Thyroid gland (tissue), 4 donors: Measurements from ENCODE around the gene ADORA2A. TPM values are rescaled to one million over a fixed set of nuclear protein-coding genes. Genes with fewer than 3 reads are reported as not detected.

Experiments used
- DNase-seq, 2 donors: peaks; one replicate each; pipeline ENCODE4 v3.0.0-alpha.2; 2019
- H3K27ac ChIP-seq, 3 donors: fragments of 200-600 bp; sonication (generic); 1 replicate in 2 of 3; 2 replicates in 1 of 3; pipeline ENCODE4 v1.5.1; 2016 to 2019; ENCODE audit warnings: mild to moderate bottlenecking in 1 of 3, moderate library complexity in 1 of 3
- H3K27me3 ChIP-seq: fragments of 200-600 bp; sonication (generic); one replicate; pipeline ENCODE4 v1.5.1; 2019
- H3K36me3 ChIP-seq, 2 donors: fragments of 200-600 bp; sonication (generic); one replicate each; pipeline ENCODE4 v1.5.1; 2016 to 2019
- H3K4me1 ChIP-seq, 2 donors: fragments of 200-600 bp; sonication (generic); one replicate each; pipeline ENCODE4 v1.5.1; 2017 to 2019
- H3K4me3 ChIP-seq, 3 donors: fragments of 200-600 bp; sonication (generic); replicated peaks in 1 of 3; 1 replicate in 2 of 3; 2 replicates in 1 of 3; pipeline ENCODE4 v1.5.1; 2016; ENCODE audit warnings: mild to moderate bottlenecking in 1 of 3
- H3K9me3 ChIP-seq: fragments of 200-600 bp; sonication (generic); one replicate; pipeline ENCODE4 v1.5.1; 2017
- POLR2A ChIP-seq, 2 donors: fragments of 450-650 bp; IDR thresholded peaks; one replicate each; pipeline ENCODE4 v1.6.1; 2017; ENCODE audit warnings: antibody characterized with exemption in 2 of 2, mild to moderate bottlenecking in 2 of 2, moderate library complexity in 1 of 2
- WGBS, 2 donors: methylation state at CpG; one replicate each; pipeline ENCODE4 v1.1.5; 2017; 5-methylcytosine and 5-hydroxymethylcytosine counted together
- intact Hi-C: fragments of 100-400 bp; cut with DNase I; formaldehyde crosslinking; loops from one replicate; pipeline ENCODE4 v1.15.1; 2023
- total RNA-seq, 4 donors: library from RNA; depleted of rRNA; stranded (reverse); fragments of >200 nt; gene quantifications; one replicate each; pipeline ENCODE4 v1.2.3, GENCODE V29; 2016
- TF ChIP-seq, protein P1 (sequence below), 6 experiments: fragments of 200-600 bp in 3 of 6; fragments of 450-650 bp in 3 of 6; sonication (generic) in 3 of 6; IDR thresholded peaks; one replicate each; pipeline ENCODE4 v1.5.1; 2016 to 2019; ENCODE audit warnings: antibody characterized with exemption in 6 of 6, mild to moderate bottlenecking in 2 of 6, inconsistent platforms in 1 of 6, moderate library complexity in 1 of 6

The ADORA2A gene
- total RNA-seq, 4 donors from 2014 or later = 1.4 to 3.0 (median 2.5) TPM

DNA sequence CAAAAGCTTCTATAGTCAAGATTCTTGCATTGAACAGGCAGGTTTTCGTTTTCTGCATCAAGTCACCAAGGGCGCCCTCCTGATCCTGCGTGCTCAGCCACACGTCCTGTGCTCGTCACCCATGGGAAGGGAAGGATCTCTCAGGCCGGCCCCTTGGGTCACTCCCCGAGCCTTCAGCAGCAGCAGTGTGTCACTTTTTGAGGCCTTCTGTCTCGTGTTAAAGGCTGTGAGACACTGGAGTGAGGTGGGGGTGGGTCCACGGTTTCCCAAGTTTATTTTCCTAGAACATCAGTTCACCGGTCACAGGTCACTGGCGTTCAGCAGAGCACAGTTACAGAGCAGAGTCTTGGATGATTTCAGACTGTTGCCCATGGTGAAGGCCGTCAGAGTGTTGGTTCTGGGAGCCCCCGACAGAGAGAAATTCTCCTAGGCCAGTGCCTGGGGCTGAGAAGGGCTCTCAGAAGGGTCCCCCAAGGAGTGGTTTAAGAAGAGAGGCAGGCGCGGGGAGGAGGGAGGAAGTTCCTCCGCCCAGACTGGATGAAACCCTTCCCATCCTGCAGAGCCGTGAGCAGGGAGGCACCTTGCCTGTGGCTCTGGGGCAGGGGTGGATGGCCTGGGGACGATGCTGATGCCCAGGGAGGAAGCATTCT, 13.5 kb upstream of the ADORA2A start:
- DNase-seq = no peak
- intact Hi-C loops = no loop called here
- no peaks in the 10 kb centered on the region for H3K9me3 ChIP-seq
- H3K27me3 ChIP-seq = no peaks in the 10 kb centered on the region
- peaks cover 24 to 32% of the 10 kb centered on the region in 2 donors for H3K36me3 ChIP-seq
- no peak overlapping the region for H3K27ac ChIP-seq
- TF ChIP-seq, protein P1, sequence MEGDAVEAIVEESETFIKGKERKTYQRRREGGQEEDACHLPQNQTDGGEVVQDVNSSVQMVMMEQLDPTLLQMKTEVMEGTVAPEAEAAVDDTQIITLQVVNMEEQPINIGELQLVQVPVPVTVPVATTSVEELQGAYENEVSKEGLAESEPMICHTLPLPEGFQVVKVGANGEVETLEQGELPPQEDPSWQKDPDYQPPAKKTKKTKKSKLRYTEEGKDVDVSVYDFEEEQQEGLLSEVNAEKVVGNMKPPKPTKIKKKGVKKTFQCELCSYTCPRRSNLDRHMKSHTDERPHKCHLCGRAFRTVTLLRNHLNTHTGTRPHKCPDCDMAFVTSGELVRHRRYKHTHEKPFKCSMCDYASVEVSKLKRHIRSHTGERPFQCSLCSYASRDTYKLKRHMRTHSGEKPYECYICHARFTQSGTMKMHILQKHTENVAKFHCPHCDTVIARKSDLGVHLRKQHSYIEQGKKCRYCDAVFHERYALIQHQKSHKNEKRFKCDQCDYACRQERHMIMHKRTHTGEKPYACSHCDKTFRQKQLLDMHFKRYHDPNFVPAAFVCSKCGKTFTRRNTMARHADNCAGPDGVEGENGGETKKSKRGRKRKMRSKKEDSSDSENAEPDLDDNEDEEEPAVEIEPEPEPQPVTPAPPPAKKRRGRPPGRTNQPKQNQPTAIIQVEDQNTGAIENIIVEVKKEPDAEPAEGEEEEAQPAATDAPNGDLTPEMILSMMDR (IDR thresholded peaks at IDR 0.05) = no peak
- no peak for TF ChIP-seq POLR2A (IDR thresholded peaks at IDR 0.05)
- H3K4me3 ChIP-seq = no peak overlapping the region
- WGBS, 2 donors = 76 to 82% methylated on average over 18 of the region's 18 CpGs
- H3K4me1 ChIP-seq = peaks cover 0 to 2% of the 10 kb centered on the region in 2 donors

DNA sequence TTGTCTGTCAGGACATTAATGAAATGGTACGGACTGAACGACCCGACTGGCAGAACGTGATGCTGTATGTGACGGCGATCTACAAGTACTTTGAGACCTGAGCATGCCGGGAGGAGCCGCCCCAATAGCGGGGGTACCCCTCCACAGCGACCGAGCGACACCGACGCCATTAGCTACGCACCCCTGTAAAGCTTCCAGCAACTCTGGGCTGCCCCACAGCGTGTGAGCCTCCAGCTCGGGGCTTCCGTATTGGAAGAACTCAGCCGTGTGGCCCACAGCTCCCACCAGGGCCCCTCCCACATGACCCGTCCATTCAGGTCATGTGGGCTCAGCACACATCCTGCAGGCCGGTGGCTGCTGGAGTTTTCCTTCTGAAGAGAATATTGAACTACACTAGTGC, 12.9 kb upstream of the ADORA2A start:
- no peak for DNase-seq
- Histone ChIP-seq H3K4me1 (peaks cover 0 to 7% of the 10 kb centered on the region in 2 donors), H3K4me3 (no peak overlapping the region), H3K9me3 (no peaks in the 10 kb centered on the region), H3K27ac (no peak overlapping the region), H3K27me3 (no peaks in the 10 kb centered on the region), H3K36me3 (peaks cover 24 to 32% of the 10 kb centered on the region in 2 donors)
- TF ChIP-seq POLR2A (IDR thresholded peaks at IDR 0.05) = no peak
- TF ChIP-seq, protein P1 (IDR thresholded peaks at IDR 0.05) = no peak
- WGBS, 2 donors = 84 to 86% methylated on average over 17 to 21 of the region's 21 CpGs
- intact Hi-C loops = no loop called here

DNA sequence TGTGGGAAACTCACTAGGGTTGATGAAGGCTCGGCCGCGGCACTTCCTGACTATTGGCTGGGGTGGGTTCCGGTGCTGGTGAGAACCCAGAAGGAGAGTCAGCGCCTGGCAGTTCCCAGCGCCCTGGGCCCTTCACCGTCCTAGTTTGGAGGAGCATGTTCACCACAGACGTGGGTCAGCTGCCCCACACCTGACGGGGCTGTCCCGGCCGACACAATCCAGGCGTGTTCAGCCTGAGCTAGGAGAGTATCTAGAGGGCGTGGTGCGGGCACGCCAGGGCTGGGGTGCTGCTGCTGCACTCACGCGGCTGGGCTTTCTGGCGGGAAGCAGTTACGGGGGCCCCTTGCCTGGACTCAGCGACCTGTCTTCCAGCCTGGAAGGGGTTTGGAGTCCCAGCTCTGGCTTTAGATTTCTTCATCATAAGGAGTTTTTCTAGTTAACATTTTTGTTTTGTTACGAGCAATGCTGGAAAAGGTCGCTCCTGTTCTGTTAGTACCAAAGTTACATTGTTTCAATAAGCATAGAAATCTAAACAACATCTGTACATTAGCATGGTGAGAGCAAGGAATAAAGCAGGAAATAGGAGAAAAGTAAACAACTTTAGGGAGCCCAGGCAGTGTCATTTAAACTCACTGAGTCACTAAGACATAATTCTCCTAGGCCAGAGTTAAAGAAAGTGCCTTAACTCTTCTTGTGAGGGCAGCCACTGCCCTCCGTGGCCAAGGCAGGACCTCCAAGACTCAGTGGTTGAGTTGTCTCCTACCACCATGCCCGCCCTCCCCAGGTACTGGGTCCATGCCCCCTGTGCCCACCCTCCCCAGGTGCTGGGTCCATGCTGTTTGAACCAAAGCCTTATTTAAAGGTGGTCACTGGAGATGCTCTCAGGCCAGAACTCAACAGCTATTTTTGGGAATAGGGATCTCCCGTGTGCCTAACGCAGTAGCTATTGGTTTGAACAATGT, 12.1 kb upstream of the ADORA2A start:
- WGBS, 2 donors = 89 to 93% methylated on average over 23 to 26 of the region's 26 CpGs
- no peak for DNase-seq
- Histone ChIP-seq H3K27me3 (no peaks in the 10 kb centered on the region), H3K9me3 (no peaks in the 10 kb centered on the region), H3K36me3 (peaks cover 24 to 32% of the 10 kb centered on the region in 2 donors), H3K27ac (no peak overlapping the region), H3K4me3 (no peak overlapping the region), H3K4me1 (peaks cover 0 to 12% of the 10 kb centered on the region in 2 donors)
- TF ChIP-seq, protein P1 (IDR thresholded peaks at IDR 0.05) = no peak
- TF ChIP-seq POLR2A (IDR thresholded peaks at IDR 0.05) = no peak
- intact Hi-C loops = no loop called here

DNA sequence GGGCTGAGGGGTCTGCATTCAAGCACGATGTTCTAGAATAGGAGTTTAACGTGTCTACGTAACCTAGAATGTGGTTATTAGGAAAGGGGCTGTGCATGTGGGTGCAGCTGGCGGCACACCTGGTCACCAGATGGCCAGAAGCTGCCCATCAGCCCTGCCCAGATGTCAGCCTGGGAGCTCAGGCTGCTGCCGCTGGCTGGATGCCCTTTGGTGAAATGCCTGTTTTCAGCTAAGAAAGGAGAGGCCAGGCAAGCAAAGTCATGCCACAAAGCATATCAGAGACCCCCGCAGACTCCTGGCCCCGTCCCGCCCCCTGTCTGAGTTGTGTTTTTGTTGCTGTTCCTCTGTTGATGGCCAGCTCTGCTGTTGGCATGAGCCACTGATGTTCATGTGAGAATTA, 11.3 kb upstream of the ADORA2A start:
- no peak for DNase-seq
- no peak for TF ChIP-seq POLR2A (IDR thresholded peaks at IDR 0.05)
- TF ChIP-seq, protein P1 (IDR thresholded peaks at IDR 0.05) = no peak
- Histone ChIP-seq H3K27me3 (no peaks in the 10 kb centered on the region), H3K9me3 (no peaks in the 10 kb centered on the region), H3K36me3 (peaks cover 24 to 32% of the 10 kb centered on the region in 2 donors), H3K27ac (no peak overlapping the region), H3K4me1 (peaks cover 0 to 20% of the 10 kb centered on the region in 2 donors), H3K4me3 (no peak overlapping the region)
- intact Hi-C loops = no loop called here
- 93 to 97% methylated on average over 8 of the region's 8 CpGs for WGBS, 2 donors
